Tibial nerve (tissue), 4 donors: ENCODE measurements around the gene CBY2. TPM values are rescaled to one million over a fixed set of nuclear protein-coding genes. Genes with fewer than 3 reads are reported as not detected.

Source experiments
- DNase-seq, 2 donors: peaks; one replicate each; pipeline ENCODE4 v3.0.0-alpha.2; 2019; ENCODE audit warnings: low spot score in 2 of 2
- H3K27ac ChIP-seq, 4 donors: fragments of 200-600 bp; sonication (generic) in 3 of 4; one replicate each; pipeline ENCODE4 v1.5.1; 2017 to 2019; ENCODE audit warnings: mild to moderate bottlenecking in 1 of 4
- H3K27me3 ChIP-seq, 2 donors: fragments of 200-600 bp; sonication (generic) in 1 of 2; one replicate each; pipeline versions ENCODE4 v1.5.1 to v1.6.0; 2017 to 2019
- H3K36me3 ChIP-seq, 3 donors: fragments of 200-600 bp; sonication (generic); one replicate each; pipeline ENCODE4 v1.5.1; 2018 to 2019
- H3K4me1 ChIP-seq, 4 donors: fragments of 200-600 bp; sonication (generic) in 3 of 4; one replicate each; pipeline ENCODE4 v1.5.1; 2017 to 2019
- H3K4me3 ChIP-seq, 4 donors: fragments of 200-600 bp; sonication (generic) in 3 of 4; one replicate each; pipeline ENCODE4 v1.5.1; 2017 to 2019; ENCODE audit warnings: mild to moderate bottlenecking in 1 of 4, moderate library complexity in 1 of 4
- H3K9me3 ChIP-seq, 4 donors: fragments of 200-600 bp; sonication (generic) in 3 of 4; one replicate each; pipeline ENCODE4 v1.5.1; 2017 to 2019
- EP300 ChIP-seq, 2 donors: sonication (generic); formaldehyde crosslinking; IDR thresholded peaks; one replicate each; pipeline ENCODE4 v1.6.1; 2017; ENCODE audit warnings: antibody characterized with exemption in 2 of 2, mild to moderate bottlenecking in 1 of 2
- POLR2A ChIP-seq, 2 donors: fragments of 450-650 bp; IDR thresholded peaks; one replicate each; pipeline ENCODE4 v1.6.1; 2017; ENCODE audit warnings: antibody characterized with exemption in 2 of 2, mild to moderate bottlenecking in 2 of 2, moderate library complexity in 2 of 2
- WGBS, 2 donors: methylation state at CpG; one replicate each; pipeline ENCODE4 v1.1.5; 2018; 5-methylcytosine and 5-hydroxymethylcytosine counted together
- total RNA-seq, 4 donors: library from RNA; depleted of rRNA; stranded (reverse); fragments of >200 nt; gene quantifications; one replicate each; pipeline ENCODE4 v1.1.0, GENCODE V29; 2016
- TF ChIP-seq, protein P1 (sequence below), 5 experiments: fragments of 200-600 bp in 3 of 5; fragments of 450-650 bp in 2 of 5; sonication (generic) in 3 of 5; IDR thresholded peaks; one replicate each; pipeline ENCODE4 v1.5.1; 2016 to 2019; ENCODE audit warnings: antibody characterized with exemption in 5 of 5, mild to moderate bottlenecking in 3 of 5, moderate library complexity in 2 of 5

Gene CBY2
- total RNA-seq, 4 donors from 2014 or later = not detected

DNA sequence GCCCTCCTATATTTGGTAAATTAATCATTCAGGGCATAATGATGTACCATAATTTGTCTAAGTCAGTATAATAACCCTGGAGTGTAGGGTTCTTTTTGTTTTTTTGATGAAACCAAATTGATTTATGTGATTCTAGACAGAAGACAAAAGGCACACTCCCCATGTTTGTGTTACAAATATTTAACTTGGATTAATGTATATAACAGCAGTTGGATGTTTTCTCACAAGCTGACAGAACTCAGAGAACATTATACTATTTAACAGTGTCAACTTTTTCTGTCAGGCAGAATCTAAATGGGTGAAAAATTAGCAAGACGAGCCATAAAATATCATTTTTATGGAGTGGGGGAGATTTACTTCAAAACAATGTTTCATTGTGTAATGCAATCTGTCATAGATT is 15.2 kb downstream of the CBY2 start:
- DNase-seq = no peak
- TF ChIP-seq EP300 (IDR thresholded peaks at IDR 0.05) = no peak
- no peak for TF ChIP-seq POLR2A (IDR thresholded peaks at IDR 0.05)
- TF ChIP-seq, protein P1, sequence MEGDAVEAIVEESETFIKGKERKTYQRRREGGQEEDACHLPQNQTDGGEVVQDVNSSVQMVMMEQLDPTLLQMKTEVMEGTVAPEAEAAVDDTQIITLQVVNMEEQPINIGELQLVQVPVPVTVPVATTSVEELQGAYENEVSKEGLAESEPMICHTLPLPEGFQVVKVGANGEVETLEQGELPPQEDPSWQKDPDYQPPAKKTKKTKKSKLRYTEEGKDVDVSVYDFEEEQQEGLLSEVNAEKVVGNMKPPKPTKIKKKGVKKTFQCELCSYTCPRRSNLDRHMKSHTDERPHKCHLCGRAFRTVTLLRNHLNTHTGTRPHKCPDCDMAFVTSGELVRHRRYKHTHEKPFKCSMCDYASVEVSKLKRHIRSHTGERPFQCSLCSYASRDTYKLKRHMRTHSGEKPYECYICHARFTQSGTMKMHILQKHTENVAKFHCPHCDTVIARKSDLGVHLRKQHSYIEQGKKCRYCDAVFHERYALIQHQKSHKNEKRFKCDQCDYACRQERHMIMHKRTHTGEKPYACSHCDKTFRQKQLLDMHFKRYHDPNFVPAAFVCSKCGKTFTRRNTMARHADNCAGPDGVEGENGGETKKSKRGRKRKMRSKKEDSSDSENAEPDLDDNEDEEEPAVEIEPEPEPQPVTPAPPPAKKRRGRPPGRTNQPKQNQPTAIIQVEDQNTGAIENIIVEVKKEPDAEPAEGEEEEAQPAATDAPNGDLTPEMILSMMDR (IDR thresholded peaks at IDR 0.05) = no peak
- WGBS, 2 donors = 36 to 42% methylated on average over 1 of the region's 1 CpG
- peaks cover 0 to 12% (median 0%) of the 10 kb centered on the region in 4 donors for H3K9me3 ChIP-seq
- H3K4me1 ChIP-seq = no peaks in the 10 kb centered on the region
- no peak overlapping the region for H3K4me3 ChIP-seq
- H3K36me3 ChIP-seq = no peaks in the 10 kb centered on the region
- H3K27me3 ChIP-seq = no peaks in the 10 kb centered on the region
- H3K27ac ChIP-seq = no peak overlapping the region

GRCh38 chr13:45718063-45718462 is 15.9 kb downstream of the CBY2 start:
- no peak for DNase-seq
- 58 to 60% methylated on average over 5 of the region's 5 CpGs for WGBS, 2 donors
- Histone ChIP-seq H3K36me3 (no peaks in the 10 kb centered on the region), H3K9me3 (peaks cover 0 to 8% (median 0%) of the 10 kb centered on the region in 4 donors), H3K27ac (no peak overlapping the region), H3K27me3 (no peaks in the 10 kb centered on the region), H3K4me1 (no peaks in the 10 kb centered on the region), H3K4me3 (no peak overlapping the region)
- TF ChIP-seq POLR2A (IDR thresholded peaks at IDR 0.05) (no peak), EP300 (IDR thresholded peaks at IDR 0.05) (no peak)
- TF ChIP-seq, protein P1 (IDR thresholded peaks at IDR 0.05) = peak in 1 of 5 experiments; percentile 18

DNA sequence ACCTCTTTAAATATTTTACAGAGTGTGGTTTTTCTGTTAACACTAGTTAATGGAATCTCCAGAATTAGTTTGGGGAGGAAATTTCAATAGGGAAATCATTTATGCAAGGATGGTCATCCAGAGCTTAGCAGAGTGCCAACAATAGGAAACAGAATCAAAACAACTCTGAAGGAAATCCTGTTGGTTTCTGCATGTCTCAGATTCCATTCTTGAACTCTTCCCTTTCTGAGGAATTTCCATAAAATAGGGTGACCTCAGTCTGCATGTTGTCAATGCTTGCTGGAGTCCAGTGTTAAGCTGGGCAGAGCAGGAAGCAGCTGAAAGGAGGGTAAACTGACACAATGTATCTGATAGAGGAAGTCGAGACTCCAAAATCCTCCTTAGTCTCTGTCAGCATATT is 16.9 kb downstream of the CBY2 start:
- H3K9me3 ChIP-seq = no peaks in the 10 kb centered on the region
- WGBS, 2 donors = 56 to 75% methylated on average over 1 of the region's 1 CpG
- H3K27me3 ChIP-seq = no peaks in the 10 kb centered on the region
- no peaks in the 10 kb centered on the region for H3K4me1 ChIP-seq
- no peak overlapping the region for H3K27ac ChIP-seq
- no peak for TF ChIP-seq POLR2A (IDR thresholded peaks at IDR 0.05)
- TF ChIP-seq, protein P1 (IDR thresholded peaks at IDR 0.05) = no peak
- DNase-seq = no peak
- H3K4me3 ChIP-seq = no peak overlapping the region
- no peaks in the 10 kb centered on the region for H3K36me3 ChIP-seq

DNA sequence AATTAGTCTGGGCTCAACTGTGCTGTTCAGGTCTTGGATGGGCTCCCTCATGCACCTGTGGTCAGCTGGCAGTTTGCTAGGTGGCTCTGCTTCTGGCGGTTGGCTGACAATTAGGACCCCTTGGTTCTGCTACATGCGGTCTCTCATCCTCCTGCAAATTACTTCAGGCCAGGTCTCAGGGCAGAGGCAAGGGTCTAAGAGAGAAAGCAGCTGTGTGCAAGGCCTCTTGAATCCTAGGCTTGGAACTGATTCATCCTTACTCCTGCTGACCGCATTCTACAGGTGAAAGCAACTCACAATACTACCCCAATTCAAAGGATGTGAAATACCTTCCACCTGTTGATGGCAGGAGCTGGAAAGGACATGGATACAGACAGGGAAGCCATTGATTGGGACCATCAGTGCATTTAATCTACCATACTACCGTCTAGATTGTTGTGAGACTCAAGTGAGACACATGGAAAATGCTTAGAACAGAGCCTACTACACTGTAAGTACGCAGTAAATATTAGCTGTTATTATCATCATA is 19.1 kb downstream of the CBY2 start:
- Histone ChIP-seq H3K9me3 (no peaks in the 10 kb centered on the region), H3K27me3 (no peaks in the 10 kb centered on the region), H3K4me1 (no peaks in the 10 kb centered on the region), H3K27ac (no peak overlapping the region), H3K4me3 (no peak overlapping the region), H3K36me3 (no peaks in the 10 kb centered on the region)
- 70 to 90% methylated on average over 5 of the region's 5 CpGs for WGBS, 2 donors
- no peak for TF ChIP-seq POLR2A (IDR thresholded peaks at IDR 0.05)
- TF ChIP-seq, protein P1 (IDR thresholded peaks at IDR 0.05) = no peak
- no peak for TF ChIP-seq EP300 (IDR thresholded peaks at IDR 0.05)
- DNase-seq = no peak

DNA sequence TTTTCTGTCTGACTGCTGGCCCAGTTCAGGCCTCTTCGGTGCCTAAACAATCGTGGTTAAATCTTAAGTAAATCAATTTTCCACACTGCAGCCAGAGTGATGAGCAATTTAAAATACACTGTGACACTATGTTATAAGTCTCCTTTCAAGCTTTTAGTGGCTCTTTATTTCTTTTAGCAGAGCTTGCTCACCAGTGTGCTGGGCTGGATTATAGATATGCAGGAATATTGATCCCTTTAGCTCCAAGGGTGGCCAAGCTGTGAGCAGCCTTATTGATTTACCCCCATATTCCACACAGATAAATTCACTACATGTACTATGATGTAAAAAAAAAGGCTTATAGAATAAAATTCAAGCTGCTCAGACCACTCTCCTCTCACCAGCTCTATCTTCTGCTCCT is 21.7 kb downstream of the CBY2 start:
- no peak overlapping the region for H3K27ac ChIP-seq
- no peaks in the 10 kb centered on the region for H3K9me3 ChIP-seq
- no peak overlapping the region for H3K4me3 ChIP-seq
- TF ChIP-seq, protein P1 (IDR thresholded peaks at IDR 0.05) = no peak
- TF ChIP-seq POLR2A (IDR thresholded peaks at IDR 0.05) (no peak), EP300 (IDR thresholded peaks at IDR 0.05) (no peak)
- 77 to 81% methylated on average over 2 of the region's 2 CpGs for WGBS, 2 donors
- no peaks in the 10 kb centered on the region for H3K27me3 ChIP-seq
- no peaks in the 10 kb centered on the region for H3K36me3 ChIP-seq
- H3K4me1 ChIP-seq = no peaks in the 10 kb centered on the region
- DNase-seq = no peak
